Measurements from ENCODE around the gene STK11IP.

STK11IP gene

DNA sequence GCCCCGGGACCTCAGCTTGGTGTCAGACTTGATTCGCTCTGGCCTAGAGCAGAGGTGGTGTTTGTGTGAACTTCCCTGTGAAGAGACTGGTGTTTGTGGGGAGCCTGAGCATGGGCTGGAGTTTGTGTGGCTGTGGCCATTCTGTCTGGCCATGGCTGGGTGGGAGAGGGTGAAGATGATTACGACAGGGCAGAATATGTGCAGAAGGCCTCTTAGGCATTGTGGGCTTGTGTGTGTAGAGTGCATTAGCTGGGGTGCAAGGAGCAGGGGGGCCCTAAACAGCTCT is 36.8 kb upstream of the STK11IP start:
- Histone ChIP-seq H3K36me3 (peaks cover 32% of the 10 kb centered on the region), H3K4me3 (ENCODE audit: low read depth, low read length) (no peak overlapping the region), H3K27me3 (no peaks in the 10 kb centered on the region), H3K4me1 (peaks cover 10% of the 10 kb centered on the region; the same call in 1 of the 2 replicates), H3K9me3 (no peaks in the 10 kb centered on the region)
- DNase-seq = no peak
- TF ChIP-seq, protein P1, sequence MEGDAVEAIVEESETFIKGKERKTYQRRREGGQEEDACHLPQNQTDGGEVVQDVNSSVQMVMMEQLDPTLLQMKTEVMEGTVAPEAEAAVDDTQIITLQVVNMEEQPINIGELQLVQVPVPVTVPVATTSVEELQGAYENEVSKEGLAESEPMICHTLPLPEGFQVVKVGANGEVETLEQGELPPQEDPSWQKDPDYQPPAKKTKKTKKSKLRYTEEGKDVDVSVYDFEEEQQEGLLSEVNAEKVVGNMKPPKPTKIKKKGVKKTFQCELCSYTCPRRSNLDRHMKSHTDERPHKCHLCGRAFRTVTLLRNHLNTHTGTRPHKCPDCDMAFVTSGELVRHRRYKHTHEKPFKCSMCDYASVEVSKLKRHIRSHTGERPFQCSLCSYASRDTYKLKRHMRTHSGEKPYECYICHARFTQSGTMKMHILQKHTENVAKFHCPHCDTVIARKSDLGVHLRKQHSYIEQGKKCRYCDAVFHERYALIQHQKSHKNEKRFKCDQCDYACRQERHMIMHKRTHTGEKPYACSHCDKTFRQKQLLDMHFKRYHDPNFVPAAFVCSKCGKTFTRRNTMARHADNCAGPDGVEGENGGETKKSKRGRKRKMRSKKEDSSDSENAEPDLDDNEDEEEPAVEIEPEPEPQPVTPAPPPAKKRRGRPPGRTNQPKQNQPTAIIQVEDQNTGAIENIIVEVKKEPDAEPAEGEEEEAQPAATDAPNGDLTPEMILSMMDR (IDR thresholded peaks at IDR 0.05; ENCODE audit: low read depth, low read length) = no peak; the same call in 1 of the 2 replicates

DNA sequence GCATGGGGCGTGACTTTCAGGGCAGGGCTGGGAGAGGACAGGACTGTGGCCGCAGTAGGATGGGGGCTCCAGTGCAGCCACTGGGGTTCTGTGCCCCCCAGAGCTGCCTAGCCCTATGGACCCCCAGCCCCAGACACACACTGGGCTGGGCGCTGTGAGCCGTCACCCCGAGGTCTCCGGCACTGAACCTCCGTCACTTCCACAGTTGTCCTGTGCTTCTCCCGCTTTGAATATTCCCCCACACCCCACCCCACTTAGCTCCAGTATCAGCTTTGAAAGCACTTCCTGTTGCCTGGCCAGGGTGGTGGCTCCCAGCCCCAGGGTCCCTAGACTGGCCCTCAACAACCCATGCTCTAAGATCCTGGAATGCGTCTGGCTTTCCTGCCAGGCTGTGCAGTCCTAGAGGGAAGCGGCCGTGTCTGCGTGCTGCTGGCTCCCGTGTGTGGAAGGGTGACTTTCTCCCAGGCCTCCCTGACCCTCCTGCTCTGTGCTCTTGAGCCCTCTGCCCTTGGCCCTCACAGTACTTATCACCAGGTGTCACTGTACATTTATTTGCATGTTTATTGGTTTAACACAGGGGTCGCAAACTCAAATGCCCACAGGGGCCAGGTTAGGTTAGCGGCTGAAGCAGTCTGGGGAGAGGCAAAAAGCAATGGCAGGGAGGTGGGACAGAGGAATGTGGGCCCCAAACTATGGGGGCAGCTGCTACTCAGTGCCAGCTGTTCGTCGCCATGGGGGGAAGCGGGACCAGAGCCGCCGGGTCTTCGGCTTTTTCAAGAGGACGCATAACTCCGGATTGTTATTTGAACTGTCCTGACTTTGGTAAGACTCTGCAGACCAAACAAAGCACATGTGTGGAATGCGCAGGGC is 36.2 kb upstream of the STK11IP start:
- Histone ChIP-seq H3K9me3 (no peaks in the 10 kb centered on the region), H3K4me1 (peaks cover 10% of the 10 kb centered on the region; the same call in 1 of the 2 replicates), H3K36me3 (peaks cover 32% of the 10 kb centered on the region), H3K27me3 (no peaks in the 10 kb centered on the region), H3K4me3 (ENCODE audit: low read depth, low read length) (no peak overlapping the region)
- TF ChIP-seq, protein P1 (IDR thresholded peaks at IDR 0.05; ENCODE audit: low read depth, low read length) = no peak
- DNase-seq = peak; percentile 49

DNA sequence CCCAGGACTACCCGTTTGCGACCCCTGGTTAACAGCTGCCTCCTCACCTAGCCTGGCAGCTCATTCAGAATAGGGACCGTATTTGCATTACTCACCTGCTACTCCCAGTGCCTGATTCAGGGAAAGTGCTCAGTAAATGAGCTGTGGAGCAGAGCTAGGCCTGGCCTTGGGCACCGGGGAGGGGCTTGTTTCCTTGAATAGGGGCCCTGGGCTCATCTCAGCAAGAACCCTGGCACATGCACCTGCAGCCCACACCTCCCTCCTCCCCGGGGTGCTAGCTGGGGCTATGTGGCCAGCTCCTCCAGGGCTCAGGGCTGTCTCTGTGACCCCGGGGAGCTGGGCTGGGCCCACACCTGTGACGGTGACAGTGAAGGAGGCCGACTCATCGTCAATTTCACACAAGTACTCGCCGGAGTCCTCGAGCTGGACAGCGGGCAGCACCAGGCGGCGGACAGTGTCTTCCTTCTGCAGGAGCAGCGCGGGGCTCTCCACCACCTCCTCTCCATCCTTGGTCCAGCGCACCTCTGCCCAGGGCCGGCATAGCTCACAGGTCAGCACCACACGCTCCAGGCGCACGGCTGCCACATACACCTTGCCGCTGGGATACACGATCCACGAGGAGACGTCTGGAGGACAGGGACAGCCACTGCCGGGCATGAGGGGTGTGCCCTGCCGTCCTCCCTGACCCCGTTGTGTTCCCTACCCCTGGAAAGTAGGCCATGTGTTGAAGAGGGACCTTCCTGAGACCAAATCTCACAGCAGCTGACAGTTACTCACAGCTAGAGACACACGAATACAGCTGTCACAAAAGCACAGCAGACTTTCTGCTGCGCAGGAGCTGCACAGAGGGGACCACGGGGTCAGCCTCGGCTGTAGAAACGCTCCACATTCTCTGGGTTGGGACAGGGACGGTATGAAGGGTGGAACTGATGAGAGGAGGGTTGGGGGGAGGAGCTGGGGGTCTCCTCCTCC is 35.3 kb upstream of the STK11IP start:
- Histone ChIP-seq H3K4me3 (ENCODE audit: low read depth, low read length) (no peak overlapping the region), H3K27me3 (no peaks in the 10 kb centered on the region), H3K36me3 (peaks cover 37% of the 10 kb centered on the region), H3K4me1 (peaks cover 10% of the 10 kb centered on the region; the same call in 1 of the 2 replicates), H3K9me3 (no peaks in the 10 kb centered on the region)
- TF ChIP-seq, protein P1 (IDR thresholded peaks at IDR 0.05; ENCODE audit: low read depth, low read length) = no peak
- no peak for DNase-seq

DNA sequence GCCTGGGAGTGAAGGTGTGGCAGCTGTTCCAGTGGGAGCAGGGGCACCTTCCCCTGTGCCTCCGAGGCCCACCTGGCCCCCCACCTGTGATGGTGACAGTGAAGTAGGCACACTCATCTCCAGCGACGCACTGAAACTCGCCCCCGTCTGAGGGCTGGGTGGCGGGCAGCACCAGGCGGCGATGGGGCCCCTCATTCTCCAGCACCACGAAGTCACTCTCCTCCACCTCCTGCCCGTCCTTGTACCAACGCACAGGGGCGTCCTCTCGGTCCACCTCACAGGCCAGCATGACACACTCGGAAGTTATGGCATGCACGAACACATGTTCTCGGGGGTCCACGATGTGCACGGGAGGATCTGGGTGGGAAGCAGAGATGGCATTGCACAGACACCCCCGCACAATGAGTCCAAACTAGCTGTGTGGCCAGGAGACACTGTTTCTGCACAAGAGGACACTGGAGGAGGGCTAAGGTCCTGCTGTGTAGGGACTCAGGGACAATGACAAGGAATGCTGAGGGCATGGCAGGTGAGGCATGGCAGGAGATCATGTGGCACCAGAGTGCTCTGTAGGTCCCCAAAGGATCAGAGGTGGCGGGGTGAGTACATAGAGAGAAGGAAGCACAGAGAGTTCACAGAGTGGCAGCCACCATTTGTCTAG is 34.3 kb upstream of the STK11IP start:
- Histone ChIP-seq H3K36me3 (peaks cover 43% of the 10 kb centered on the region), H3K4me1 (peaks cover 10% of the 10 kb centered on the region; the same call in 1 of the 2 replicates), H3K9me3 (no peaks in the 10 kb centered on the region), H3K4me3 (ENCODE audit: low read depth, low read length) (no peak overlapping the region), H3K27me3 (no peaks in the 10 kb centered on the region)
- DNase-seq = no peak
- TF ChIP-seq, protein P1 (IDR thresholded peaks at IDR 0.05; ENCODE audit: low read depth, low read length) = no peak

DNA sequence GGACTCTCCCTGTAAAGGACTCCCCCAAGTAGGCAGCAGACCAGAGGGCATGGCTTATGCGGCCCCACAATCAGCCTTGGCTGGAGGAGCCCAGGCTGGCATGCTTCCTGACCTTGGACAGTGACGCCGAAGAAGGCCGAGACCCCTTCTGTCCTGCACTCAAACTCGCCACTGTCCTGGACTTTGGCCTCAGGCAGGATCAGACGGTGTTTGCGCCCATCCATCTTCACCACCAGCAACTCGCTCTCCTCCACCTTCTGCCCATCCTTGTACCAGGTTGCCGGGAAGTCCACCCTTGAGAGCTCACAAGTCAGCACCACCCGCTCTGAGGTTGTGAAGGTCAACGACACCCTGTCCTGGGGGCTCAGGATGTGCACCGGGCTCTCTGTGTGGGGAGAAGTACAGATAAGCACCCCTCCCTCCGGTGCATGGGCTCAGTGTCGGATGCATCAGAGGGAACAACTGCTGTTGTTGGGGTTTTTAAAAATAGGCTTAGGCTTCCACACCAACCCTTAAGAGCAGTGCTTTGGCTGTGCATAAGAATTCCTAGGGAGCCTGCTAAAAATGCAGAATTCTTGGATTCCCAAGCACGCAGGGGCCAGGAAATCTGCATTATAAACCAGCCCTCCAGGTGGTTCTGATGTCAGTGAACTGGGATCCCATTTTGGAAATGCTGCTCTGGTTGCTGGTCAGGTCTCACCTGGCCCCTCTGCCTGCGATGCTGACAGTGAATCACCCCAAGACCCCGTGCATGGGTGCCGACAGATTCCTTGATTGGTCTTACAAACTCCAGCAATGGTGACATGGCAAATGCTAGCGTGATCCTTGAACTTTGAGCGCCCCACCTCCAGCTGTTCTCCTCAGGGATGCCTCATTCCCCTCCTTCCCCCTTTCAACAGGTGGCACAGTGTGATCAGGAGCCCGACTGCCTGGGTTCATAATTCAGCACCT is 32.3 kb upstream of the STK11IP start:
- TF ChIP-seq, protein P1 (IDR thresholded peaks at IDR 0.05; ENCODE audit: low read depth, low read length) = no peak
- H3K9me3 ChIP-seq = no peaks in the 10 kb centered on the region
- peaks cover 50% of the 10 kb centered on the region for H3K36me3 ChIP-seq
- H3K4me3 ChIP-seq (ENCODE audit: low read depth, low read length) = no peak overlapping the region
- peaks cover 16% of the 10 kb centered on the region; the same call in 1 of the 2 replicates for H3K4me1 ChIP-seq
- H3K27me3 ChIP-seq = no peaks in the 10 kb centered on the region
- DNase-seq = no peak

Data from BE2C (cell line).